NCI-H526 (cell line): ENCODE data around the gene AIP.
"Not testable (repeated sequence)": the region's sequence is repeated elsewhere in the genome, so short reads cannot be mapped to it uniquely, and the experiment has no call there.

Experiments
- DNase-seq, 2 experiments: peaks; one replicate each; lab custom pipeline; 2025; lab: John Stamatoyannopoulos, UW

The AIP gene

GRCh38 chr11:67449116-67449844, 33.5 kb upstream of the AIP start:
- no peak for DNase-seq

GRCh38 chr11:67450796-67451657, 31.8 kb upstream of the AIP start:
- no peak for DNase-seq

- no peak for DNase-seq
Measured at GRCh38 chr11:67451658-67451976, 31.2 kb upstream of the AIP start.

- DNase-seq = no peak
Measured at GRCh38 chr11:67452141-67452952, 30.5 kb upstream of the AIP start, which contains the start of gene GPR152. Gene GPR152, minus strand, starts transcription at chr11:67452729. Its CDS starts 5 bp downstream, at chr11:67452724.

GRCh38 chr11:67453816-67454732, 28.8 kb upstream of the AIP start:
- no peak for DNase-seq

GRCh38 chr11:67455054-67455453, 27.8 kb upstream of the AIP start, which contains the start of gene CABP4:
Gene CABP4, plus strand, starts transcription at chr11:67455354. Its CDS starts 70 bp downstream, at chr11:67455424.
- DNase-seq = no peak

- no peak for DNase-seq
Measured at GRCh38 chr11:67456068-67456705, 26.6 kb upstream of the AIP start.

- no peak for DNase-seq
Measured at GRCh38 chr11:67457453-67457852, 25.4 kb upstream of the AIP start.

GRCh38 chr11:67458266-67458665, 24.6 kb upstream of the AIP start:
- no peak for DNase-seq

- DNase-seq = no peak
Measured at GRCh38 chr11:67463186-67463585, 19.6 kb upstream of the AIP start.

GRCh38 chr11:67463680-67464410, 19.0 kb upstream of the AIP start:
- DNase-seq = no peak

- peak; percentile 80 to 94 for DNase-seq
Measured at GRCh38 chr11:67464411-67465188, 18.2 kb upstream of the AIP start.

GRCh38 chr11:67465189-67465510, 17.7 kb upstream of the AIP start:
- no peak for DNase-seq

- DNase-seq = not testable (repeated sequence)
Measured at GRCh38 chr11:67465530-67465929, 17.3 kb upstream of the AIP start.

GRCh38 chr11:67466367-67466766, 16.5 kb upstream of the AIP start:
- no peak for DNase-seq

GRCh38 chr11:67466962-67467771, 15.7 kb upstream of the AIP start:
- DNase-seq = no peak

GRCh38 chr11:67468056-67468455, 14.8 kb upstream of the AIP start:
- peak in 1 of 2 experiments; percentile 57 for DNase-seq

GRCh38 chr11:67468456-67468758, 14.4 kb upstream of the AIP start:
- peak in 1 of 2 experiments; percentile 62 for DNase-seq
